ENCODE results near the gene NBPF10.
"Not testable (repeated sequence)": the region's sequence is repeated elsewhere in the genome, so short reads cannot be mapped to it uniquely, and the experiment has no call there.

Gene NBPF10, protein sequence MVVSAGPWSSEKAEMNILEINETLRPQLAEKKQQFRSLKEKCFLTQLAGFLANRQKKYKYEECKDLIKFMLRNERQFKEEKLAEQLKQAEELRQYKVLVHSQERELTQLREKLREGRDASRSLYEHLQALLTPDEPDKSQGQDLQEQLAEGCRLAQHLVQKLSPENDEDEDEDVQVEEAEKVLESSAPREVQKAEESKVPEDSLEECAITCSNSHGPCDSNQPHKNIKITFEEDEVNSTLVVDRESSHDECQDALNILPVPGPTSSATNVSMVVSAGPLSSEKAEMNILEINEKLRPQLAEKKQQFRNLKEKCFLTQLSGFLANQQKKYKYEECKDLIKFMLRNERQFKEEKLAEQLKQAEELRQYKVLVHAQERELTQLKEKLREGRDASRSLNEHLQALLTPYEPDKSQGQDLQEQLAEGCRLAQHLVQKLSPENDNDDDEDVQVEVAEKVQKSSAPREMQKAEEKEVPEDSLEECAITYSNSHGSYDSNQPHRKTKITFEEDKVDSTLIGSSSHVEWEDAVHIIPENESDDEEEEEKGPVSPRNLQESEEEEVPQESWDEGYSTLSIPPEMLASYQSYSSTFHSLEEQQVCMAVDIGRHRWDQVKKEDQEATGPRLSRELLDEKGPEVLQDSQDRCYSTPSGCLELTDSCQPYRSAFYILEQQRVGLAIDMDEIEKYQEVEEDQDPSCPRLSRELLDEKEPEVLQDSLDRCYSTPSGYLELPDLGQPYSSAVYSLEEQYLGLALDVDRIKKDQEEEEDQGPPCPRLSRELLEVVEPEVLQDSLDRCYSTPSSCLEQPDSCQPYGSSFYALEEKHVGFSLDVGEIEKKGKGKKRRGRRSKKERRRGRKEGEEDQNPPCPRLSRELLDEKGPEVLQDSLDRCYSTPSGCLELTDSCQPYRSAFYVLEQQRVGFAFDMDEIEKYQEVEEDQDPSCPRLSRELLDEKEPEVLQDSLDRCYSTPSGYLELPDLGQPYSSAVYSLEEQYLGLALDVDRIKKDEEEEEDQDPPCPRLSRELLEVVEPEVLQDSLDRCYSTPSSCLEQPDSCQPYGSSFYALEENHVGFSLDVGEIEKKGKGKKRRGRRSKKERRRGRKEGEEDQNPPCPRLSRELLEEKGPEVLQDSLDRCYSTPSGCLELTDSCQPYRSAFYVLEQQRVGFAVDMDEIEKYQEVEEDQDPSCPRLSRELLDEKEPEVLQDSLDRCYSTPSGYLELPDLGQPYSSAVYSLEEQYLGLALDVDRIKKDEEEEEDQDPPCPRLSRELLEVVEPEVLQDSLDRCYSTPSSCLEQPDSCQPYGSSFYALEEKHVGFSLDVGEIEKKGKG (N-terminal part only)

GRCh38 chr1:146144465-146144864 is at the start of gene NBPF10:
TSS of gene NBPF10 (minus strand) at chr1:146144804. CDS start at chr1:146144769, 35 bp downstream.
- not testable (repeated sequence) for H3K4me2 ChIP-seq (ENCODE audit: low read depth, low read length, poor library complexity, severe bottlenecking); H3K36me3 ChIP-seq (ENCODE audit: low read length); H3F3A ChIP-seq (ENCODE audit: insufficient read depth); H3K79me2 ChIP-seq (ENCODE audit: insufficient read depth, low read length); H3K9me3 ChIP-seq (ENCODE audit: insufficient read depth, low read length); H3K27ac ChIP-seq (ENCODE audit: low read depth, low read length); H4K20me1 ChIP-seq (ENCODE audit: low read depth, low read length); H3K9me2 ChIP-seq (replicated peaks; ENCODE audit: insufficient read depth, low read length); H3K9ac ChIP-seq (ENCODE audit: low read length); H3K4me3 ChIP-seq (ENCODE audit: insufficient read depth, low read length, poor library complexity, severe bottlenecking); H3K27me3 ChIP-seq (ENCODE audit: low read length); H2AFZ ChIP-seq (ENCODE audit: low read depth, low read length, severe bottlenecking)

DNA sequence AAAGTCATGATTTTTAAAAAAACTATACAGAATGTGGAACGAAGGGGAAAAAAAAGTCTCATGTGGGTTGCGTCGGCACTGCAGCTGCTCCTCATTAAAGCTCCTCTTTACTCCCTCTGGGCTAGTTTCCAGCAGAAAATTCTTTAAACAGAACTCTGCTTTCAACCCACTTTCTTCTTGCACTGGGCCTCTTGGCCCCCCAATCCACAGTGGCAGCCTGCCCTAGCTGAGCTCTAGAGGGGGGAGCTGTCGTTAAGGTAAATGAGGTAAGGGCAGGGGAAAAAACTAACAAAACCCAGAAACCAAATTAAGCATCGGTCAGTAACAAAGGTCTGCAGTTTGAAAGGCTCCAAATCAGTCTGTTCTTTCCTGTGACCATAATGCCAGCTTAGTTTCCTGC is 29.9 kb upstream of the NBPF10 start:
- H3K9me3 ChIP-seq (ENCODE audit: insufficient read depth, low read length); H3K9ac ChIP-seq (ENCODE audit: low read length); H3K4me2 ChIP-seq (ENCODE audit: low read depth, low read length, poor library complexity, severe bottlenecking); H3K27me3 ChIP-seq (ENCODE audit: low read length); H3F3A ChIP-seq (ENCODE audit: insufficient read depth); H3K36me3 ChIP-seq (ENCODE audit: low read length); H2AFZ ChIP-seq (ENCODE audit: low read depth, low read length, severe bottlenecking); H3K9me2 ChIP-seq (replicated peaks; ENCODE audit: insufficient read depth, low read length); H4K20me1 ChIP-seq (ENCODE audit: low read depth, low read length); H3K4me3 ChIP-seq (ENCODE audit: insufficient read depth, low read length, poor library complexity, severe bottlenecking); H3K27ac ChIP-seq (ENCODE audit: low read depth, low read length); H3K79me2 ChIP-seq (ENCODE audit: insufficient read depth, low read length): not testable (repeated sequence)

DNA sequence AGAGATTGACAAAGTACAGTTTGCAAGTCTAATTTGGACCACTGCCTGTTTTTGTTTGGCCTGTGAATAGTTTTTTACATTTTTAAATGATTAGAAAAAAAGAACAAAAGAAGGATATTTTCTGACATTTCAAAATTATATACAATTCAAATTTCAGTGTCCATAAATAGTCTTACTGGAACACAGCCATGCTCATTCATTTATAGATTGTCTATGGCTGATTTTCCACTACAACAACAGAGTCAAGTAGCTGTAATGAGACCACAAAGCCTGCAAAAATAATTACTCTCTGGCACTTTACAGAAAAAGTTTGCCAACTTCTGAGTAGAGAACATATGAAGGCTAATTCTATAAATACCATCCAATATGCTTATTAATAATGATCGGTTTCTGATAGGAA is 23.1 kb upstream of the NBPF10 start:
- H3K4me3 ChIP-seq (ENCODE audit: insufficient read depth, low read length, poor library complexity, severe bottlenecking); H4K20me1 ChIP-seq (ENCODE audit: low read depth, low read length); H3K36me3 ChIP-seq (ENCODE audit: low read length); H3K9ac ChIP-seq (ENCODE audit: low read length); H2AFZ ChIP-seq (ENCODE audit: low read depth, low read length, severe bottlenecking); H3K79me2 ChIP-seq (ENCODE audit: insufficient read depth, low read length); H3K27me3 ChIP-seq (ENCODE audit: low read length); H3K4me2 ChIP-seq (ENCODE audit: low read depth, low read length, poor library complexity, severe bottlenecking); H3K27ac ChIP-seq (ENCODE audit: low read depth, low read length); H3K9me2 ChIP-seq (replicated peaks; ENCODE audit: insufficient read depth, low read length); H3K9me3 ChIP-seq (ENCODE audit: insufficient read depth, low read length); H3F3A ChIP-seq (ENCODE audit: insufficient read depth): not testable (repeated sequence)

- H3K9ac ChIP-seq (ENCODE audit: low read length); H3K79me2 ChIP-seq (ENCODE audit: insufficient read depth, low read length); H3K36me3 ChIP-seq (ENCODE audit: low read length); H4K20me1 ChIP-seq (ENCODE audit: low read depth, low read length); H3K27ac ChIP-seq (ENCODE audit: low read depth, low read length); H3K4me2 ChIP-seq (ENCODE audit: low read depth, low read length, poor library complexity, severe bottlenecking); H3K27me3 ChIP-seq (ENCODE audit: low read length); H3K4me3 ChIP-seq (ENCODE audit: insufficient read depth, low read length, poor library complexity, severe bottlenecking); H2AFZ ChIP-seq (ENCODE audit: low read depth, low read length, severe bottlenecking); H3F3A ChIP-seq (ENCODE audit: insufficient read depth); H3K9me2 ChIP-seq (replicated peaks; ENCODE audit: insufficient read depth, low read length); H3K9me3 ChIP-seq (ENCODE audit: insufficient read depth, low read length): not testable (repeated sequence)
Observed at GRCh38 chr1:146167273-146167672, 22.7 kb upstream of the NBPF10 start.
